SW 1271 (cell line): ENCODE results near the gene PRAMEF15.
"Not testable (repeated sequence)": the region's sequence is repeated elsewhere in the genome, so short reads cannot be mapped to it uniquely, and the experiment has no call there.

Experiments
- DNase-seq, 2 experiments: peaks; one replicate each; lab custom pipeline; 2025; lab: John Stamatoyannopoulos, UW

PRAMEF15 gene

GRCh38 chr1:13315281-13315680 is at the start of gene PRAMEF15:
PRAMEF15 (plus strand) TSS chr1:13315581; CDS start chr1:13318408, 2,827 bp downstream.
- not testable (repeated sequence) for DNase-seq

- not testable (repeated sequence) for DNase-seq
Observed at GRCh38 chr1:13277016-13277415, 38.4 kb upstream of the PRAMEF15 start.

GRCh38 chr1:13279617-13280016 is 35.8 kb upstream of the PRAMEF15 start:
- DNase-seq, result not testable (repeated sequence)

- DNase-seq, result not testable (repeated sequence)
Observed at GRCh38 chr1:13285037-13285436, 30.3 kb upstream of the PRAMEF15 start, which contains the start of gene PRAMEF8. PRAMEF8 (minus strand) TSS chr1:13285137; CDS start chr1:13284091, 1,046 bp downstream.

- DNase-seq, result not testable (repeated sequence)
Observed at GRCh38 chr1:13289030-13289429, 26.4 kb upstream of the PRAMEF15 start.

GRCh38 chr1:13297216-13297931 is 18.0 kb upstream of the PRAMEF15 start:
- DNase-seq, result not testable (repeated sequence)

GRCh38 chr1:13298699-13299098 is 16.7 kb upstream of the PRAMEF15 start:
- DNase-seq, result not testable (repeated sequence)

- not testable (repeated sequence) for DNase-seq
Observed at GRCh38 chr1:13302197-13302596, 13.2 kb upstream of the PRAMEF15 start.

- not testable (repeated sequence) for DNase-seq
Observed at GRCh38 chr1:13303239-13303638, 12.1 kb upstream of the PRAMEF15 start, which contains the start of gene PRAMEF33. PRAMEF33 (plus strand) TSS chr1:13303539; CDS start chr1:13305955, 2,416 bp downstream.

- DNase-seq, result not testable (repeated sequence)
Observed at GRCh38 chr1:13342496-13342895, 27.1 kb downstream of the PRAMEF15 start.

- not testable (repeated sequence) for DNase-seq
Observed at GRCh38 chr1:13347034-13347433, 31.7 kb downstream of the PRAMEF15 start, which contains the start of gene PRAMEF14. PRAMEF14 (minus strand) TSS chr1:13347134; CDS start chr1:13345314, 1,820 bp downstream.

- not testable (repeated sequence) for DNase-seq
Observed at GRCh38 chr1:13353476-13353875, 38.1 kb downstream of the PRAMEF15 start.

- not testable (repeated sequence) for DNase-seq
Observed at GRCh38 chr1:13354475-13354874, 39.1 kb downstream of the PRAMEF15 start.

GRCh38 chr1:13356774-13357173 is 41.4 kb downstream of the PRAMEF15 start:
- DNase-seq, result peak in 1 of 2 experiments; percentile 43

GRCh38 chr1:13362364-13362763 is 47.0 kb downstream of the PRAMEF15 start:
- not testable (repeated sequence) for DNase-seq

- DNase-seq, result not testable (repeated sequence)
Observed at GRCh38 chr1:13364928-13365327, 49.5 kb downstream of the PRAMEF15 start.

GRCh38 chr1:13366536-13366935 is 51.2 kb downstream of the PRAMEF15 start:
- DNase-seq, result not testable (repeated sequence)

GRCh38 chr1:13368544-13368943 is 53.2 kb downstream of the PRAMEF15 start:
- not testable (repeated sequence) for DNase-seq
